GM13976 (cell line): ENCODE results near the gene CDKL5.

ENCODE experiments used
- DNase-seq: peaks from one replicate; pipeline ENCODE4 v3.0.0; 2012; ENCODE audit warnings: low spot score
- CTCF ChIP-seq: IDR thresholded peaks from 2 replicates; pipeline ENCODE4 v1.5.1; 2012; ENCODE audit warnings: borderline replicate concordance, mild to moderate bottlenecking; ENCODE audit not compliant: insufficient read depth; ENCODE audit errors: extremely low read depth, missing control alignments, control extremely low read depth
- in situ Hi-C: fragments of 300-500 bp; cut with MboI; formaldehyde crosslinking; loops from one replicate; pipeline ENCODE4 v1.12.0; 2022; ENCODE audit warnings: low sequenced_read_pairs, mixed read lengths, inconsistent platforms; ENCODE audit not compliant: unreplicated experiment

CDKL5 gene

GRCh38 chrX:18558799-18559198, 133.4 kb downstream of the CDKL5 start:
- in situ Hi-C loops, result no loop called here
- no peak for TF ChIP-seq CTCF
- DNase-seq, result no peak

GRCh38 chrX:18561020-18561419, 135.6 kb downstream of the CDKL5 start:
- in situ Hi-C loops, result no loop called here
- TF ChIP-seq CTCF, result no peak
- no peak for DNase-seq

- DNase-seq, result no peak
- in situ Hi-C loops, result no loop called here
- TF ChIP-seq CTCF, result no peak
Observed at GRCh38 chrX:18565727-18566126, 140.3 kb downstream of the CDKL5 start.

- in situ Hi-C loops, result no loop called here
- DNase-seq, result no peak
- no peak for TF ChIP-seq CTCF
Observed at GRCh38 chrX:18566748-18567147, 141.3 kb downstream of the CDKL5 start.

GRCh38 chrX:18573556-18573955, 148.1 kb downstream of the CDKL5 start:
- no peak for TF ChIP-seq CTCF
- DNase-seq, result no peak

GRCh38 chrX:18574591-18574990, 149.2 kb downstream of the CDKL5 start:
- TF ChIP-seq CTCF, result no peak
- DNase-seq, result no peak
- in situ Hi-C loops, result no loop called here

More at GRCh38 chrX:18573556-18573955, 148.1 kb downstream of the CDKL5 start:
- in situ Hi-C loops, result no loop called here

- in situ Hi-C loops, result no loop called here
- TF ChIP-seq CTCF, result no peak
- no peak for DNase-seq
Observed at GRCh38 chrX:18575744-18576143, 150.3 kb downstream of the CDKL5 start.
